ENCODE results near the gene GLT8D2. TPM values are rescaled to one million over a fixed set of nuclear protein-coding genes. Genes with fewer than 3 reads are reported as not detected.

GLT8D2 gene
- total RNA-seq, 6 experiments from 2014 or later, result 36.4 to 58.0 (median 50.9) TPM

GRCh38 chr12:104054681-104055346 is 4.8 kb upstream of the GLT8D2 start:
- Mint-ChIP-seq H3K9me3 (no peaks in the 10 kb centered on the region), H3K36me3 (ENCODE audit: low read depth) (no peaks in the 10 kb centered on the region), H3K27ac (no peak overlapping the region), H3K27me3 (ENCODE audit: insufficient read depth) (no peaks in the 10 kb centered on the region; the same call in 1 of the 2 replicates), H3K4me1 (ENCODE audit: low read depth) (peaks cover 19% of the 10 kb centered on the region), H3K4me3 (no peak overlapping the region)
- TF ChIP-seq CTCF (IDR thresholded peaks at IDR 0.05), result no peak
- DNase-seq, result no peak

- Mint-ChIP-seq H3K27ac (peak overlapping the region; percentile 89), H3K9me3 (no peaks in the 10 kb centered on the region)
Observed at GRCh38 chr12:104050436-104050835, 449 bp upstream of the GLT8D2 start.

GRCh38 chr12:104049278-104049902 is 597 bp downstream of the GLT8D2 start:
- H3K36me3 Mint-ChIP-seq (ENCODE audit: low read depth), result peaks cover 14% of the 10 kb centered on the region
- H3K27me3 Mint-ChIP-seq (ENCODE audit: insufficient read depth), result no peaks in the 10 kb centered on the region
- H3K4me3 Mint-ChIP-seq, result peak overlapping the region; percentile 91
- peaks cover 47% of the 10 kb centered on the region for H3K4me1 Mint-ChIP-seq (ENCODE audit: low read depth)
- H3K9me3 Mint-ChIP-seq, result no peaks in the 10 kb centered on the region
- peak overlapping the region; percentile 89 for H3K27ac Mint-ChIP-seq
- no peak for TF ChIP-seq CTCF (IDR thresholded peaks at IDR 0.05)
- peak; percentile 50 for DNase-seq

More at GRCh38 chr12:104050436-104050835, 449 bp upstream of the GLT8D2 start:
- peaks cover 38% of the 10 kb centered on the region for H3K4me1 Mint-ChIP-seq (ENCODE audit: low read depth)
- no peak for DNase-seq
- H3K4me3 Mint-ChIP-seq, result peak overlapping the region; percentile 91
- no peak for TF ChIP-seq CTCF (IDR thresholded peaks at IDR 0.05)
- H3K27me3 Mint-ChIP-seq (ENCODE audit: insufficient read depth), result no peaks in the 10 kb centered on the region
- peaks cover 5% of the 10 kb centered on the region; the same call in 1 of the 2 replicates for H3K36me3 Mint-ChIP-seq (ENCODE audit: low read depth)

- no peaks in the 10 kb centered on the region for H3K9me3 Mint-ChIP-seq
- no peaks in the 10 kb centered on the region for H3K27me3 Mint-ChIP-seq (ENCODE audit: insufficient read depth)
- H3K4me3 Mint-ChIP-seq, result peak overlapping the region; percentile 91
- H3K4me1 Mint-ChIP-seq (ENCODE audit: low read depth), result peaks cover 53% of the 10 kb centered on the region
- peak overlapping the region; percentile 89 for H3K27ac Mint-ChIP-seq
- peaks cover 20% of the 10 kb centered on the region for H3K36me3 Mint-ChIP-seq (ENCODE audit: low read depth)
- no peak for TF ChIP-seq CTCF (IDR thresholded peaks at IDR 0.05)
- DNase-seq, result no peak
Observed at GRCh38 chr12:104048811-104049210, 1.2 kb downstream of the GLT8D2 start.

- peaks cover 22% of the 10 kb centered on the region for H3K36me3 Mint-ChIP-seq (ENCODE audit: low read depth)
- no peak for TF ChIP-seq CTCF (IDR thresholded peaks at IDR 0.05)
- no peaks in the 10 kb centered on the region for H3K9me3 Mint-ChIP-seq
- peak overlapping the region; percentile 89 for H3K27ac Mint-ChIP-seq
- H3K4me1 Mint-ChIP-seq (ENCODE audit: low read depth), result peaks cover 55% of the 10 kb centered on the region
- no peak for DNase-seq
- peak overlapping the region; percentile 91 for H3K4me3 Mint-ChIP-seq
- H3K27me3 Mint-ChIP-seq (ENCODE audit: insufficient read depth), result no peaks in the 10 kb centered on the region
Observed at GRCh38 chr12:104048162-104048561, 1.8 kb downstream of the GLT8D2 start.
